WI38 (cell line): ENCODE results near the gene GOLT1B.

ENCODE experiments used
- H3K4me3 ChIP-seq: 2 replicates; pipeline ENCODE4 v1.5.1; 2011; ENCODE audit warnings: low read depth, mild to moderate bottlenecking, control low read depth, low read length
- TF ChIP-seq, protein P1 (sequence below): IDR thresholded peaks from 2 replicates; pipeline ENCODE4 v1.5.1; 2012; ENCODE audit warnings: low read depth, mild to moderate bottlenecking, control low read depth, low read length

The GOLT1B gene

DNA sequence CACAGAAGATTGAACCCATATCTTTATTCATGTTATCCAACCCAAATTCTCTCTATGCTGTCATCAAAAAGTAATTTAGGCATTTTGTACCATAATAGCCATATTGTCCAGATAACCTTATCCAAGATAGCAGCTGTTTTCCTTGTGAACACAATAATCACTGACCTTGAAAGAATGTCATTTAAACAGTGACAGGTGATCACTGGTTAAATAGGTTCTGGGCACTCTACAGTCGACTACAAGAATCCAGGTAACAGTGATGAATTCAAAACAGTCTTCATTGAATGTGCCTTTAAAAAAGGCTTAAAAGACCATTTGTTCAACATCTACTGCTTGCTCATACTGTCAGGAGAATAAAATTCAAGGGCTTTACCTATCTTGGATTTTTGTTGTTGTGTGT lies 20.0 kb downstream of the GOLT1B start:
- no peak overlapping the region for H3K4me3 ChIP-seq
- TF ChIP-seq, protein P1, sequence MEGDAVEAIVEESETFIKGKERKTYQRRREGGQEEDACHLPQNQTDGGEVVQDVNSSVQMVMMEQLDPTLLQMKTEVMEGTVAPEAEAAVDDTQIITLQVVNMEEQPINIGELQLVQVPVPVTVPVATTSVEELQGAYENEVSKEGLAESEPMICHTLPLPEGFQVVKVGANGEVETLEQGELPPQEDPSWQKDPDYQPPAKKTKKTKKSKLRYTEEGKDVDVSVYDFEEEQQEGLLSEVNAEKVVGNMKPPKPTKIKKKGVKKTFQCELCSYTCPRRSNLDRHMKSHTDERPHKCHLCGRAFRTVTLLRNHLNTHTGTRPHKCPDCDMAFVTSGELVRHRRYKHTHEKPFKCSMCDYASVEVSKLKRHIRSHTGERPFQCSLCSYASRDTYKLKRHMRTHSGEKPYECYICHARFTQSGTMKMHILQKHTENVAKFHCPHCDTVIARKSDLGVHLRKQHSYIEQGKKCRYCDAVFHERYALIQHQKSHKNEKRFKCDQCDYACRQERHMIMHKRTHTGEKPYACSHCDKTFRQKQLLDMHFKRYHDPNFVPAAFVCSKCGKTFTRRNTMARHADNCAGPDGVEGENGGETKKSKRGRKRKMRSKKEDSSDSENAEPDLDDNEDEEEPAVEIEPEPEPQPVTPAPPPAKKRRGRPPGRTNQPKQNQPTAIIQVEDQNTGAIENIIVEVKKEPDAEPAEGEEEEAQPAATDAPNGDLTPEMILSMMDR, result no peak

DNA sequence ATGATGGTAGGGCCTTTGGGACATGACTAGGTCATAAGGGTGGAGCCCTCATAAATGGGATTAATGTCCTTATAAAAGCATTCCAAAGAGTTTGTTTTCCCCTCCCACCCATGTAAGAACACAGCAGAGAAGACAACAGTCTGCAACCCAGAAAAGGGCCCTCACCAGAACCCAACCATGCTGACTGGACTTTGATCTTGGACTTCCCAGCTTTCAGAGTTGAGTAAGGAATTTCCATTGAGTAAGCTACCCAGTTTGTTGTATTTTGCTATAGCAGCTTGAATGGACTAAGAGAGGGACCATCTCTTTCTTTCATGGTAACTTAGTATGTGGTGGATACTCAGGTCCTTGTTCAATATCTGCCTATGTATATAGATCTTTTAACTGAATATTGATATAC lies 21.6 kb downstream of the GOLT1B start:
- no peak overlapping the region for H3K4me3 ChIP-seq
- TF ChIP-seq, protein P1, result no peak

DNA sequence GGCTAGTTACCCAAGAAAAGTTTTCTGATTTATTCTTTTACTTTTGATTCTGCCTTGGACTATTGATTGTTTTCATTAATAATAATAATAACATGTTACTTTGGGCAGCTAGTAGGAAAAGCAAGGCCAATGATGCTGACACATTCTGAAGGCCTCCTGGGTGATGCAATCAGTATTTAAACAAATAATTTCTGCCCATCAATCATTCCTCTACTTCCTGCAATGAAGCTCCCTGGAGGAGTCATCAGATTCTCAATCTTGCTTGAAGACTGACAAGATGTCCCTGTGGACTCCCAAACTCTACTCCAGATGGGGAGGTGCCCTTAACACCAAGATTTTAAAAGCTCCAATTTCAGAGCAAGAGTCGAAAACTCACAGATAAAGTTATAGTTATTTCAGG lies 24.5 kb downstream of the GOLT1B start, which contains the start of gene SPX:
TSS of gene SPX (plus strand) at position 244 of the 400 bp plus-strand sequence. CDS start 177 bp downstream, outside the sequence.
- TF ChIP-seq, protein P1, result no peak

DNA sequence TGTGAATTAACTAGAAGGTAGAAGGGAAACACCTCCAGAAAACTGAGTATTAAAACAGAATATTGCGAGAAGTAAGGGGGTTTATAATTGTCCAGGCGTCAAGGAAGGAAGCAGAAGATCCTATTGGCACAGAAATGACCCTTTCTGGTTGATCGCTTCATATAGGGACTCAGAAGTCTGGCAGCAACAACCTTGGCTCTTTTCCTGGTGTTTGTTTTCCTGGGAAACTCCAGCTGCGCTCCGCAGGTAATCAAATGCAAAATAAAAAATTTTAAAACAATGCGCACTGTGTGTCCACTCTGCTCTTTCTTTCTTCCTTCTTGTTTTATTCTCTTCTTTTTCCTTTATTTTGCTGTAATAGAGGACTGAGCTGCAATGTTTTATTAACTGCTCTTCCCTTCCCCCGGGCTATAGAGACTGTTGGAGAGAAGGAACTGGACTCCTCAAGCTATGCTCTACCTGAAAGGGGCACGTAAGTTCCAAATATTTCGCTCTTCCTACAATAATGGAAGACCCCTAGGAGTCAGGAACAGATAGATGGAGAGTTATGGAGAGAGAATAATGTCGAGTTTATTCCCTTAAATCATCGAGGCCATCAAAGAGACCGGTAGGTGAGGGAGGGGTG lies 25.2 kb downstream of the GOLT1B start:
- TF ChIP-seq, protein P1, result no peak

More for the DNA sequence above, 24.5 kb downstream of the GOLT1B start, which contains the start of gene SPX:
- H3K4me3 ChIP-seq, result peak within 1 kb of the TSS; percentile 57

DNA sequence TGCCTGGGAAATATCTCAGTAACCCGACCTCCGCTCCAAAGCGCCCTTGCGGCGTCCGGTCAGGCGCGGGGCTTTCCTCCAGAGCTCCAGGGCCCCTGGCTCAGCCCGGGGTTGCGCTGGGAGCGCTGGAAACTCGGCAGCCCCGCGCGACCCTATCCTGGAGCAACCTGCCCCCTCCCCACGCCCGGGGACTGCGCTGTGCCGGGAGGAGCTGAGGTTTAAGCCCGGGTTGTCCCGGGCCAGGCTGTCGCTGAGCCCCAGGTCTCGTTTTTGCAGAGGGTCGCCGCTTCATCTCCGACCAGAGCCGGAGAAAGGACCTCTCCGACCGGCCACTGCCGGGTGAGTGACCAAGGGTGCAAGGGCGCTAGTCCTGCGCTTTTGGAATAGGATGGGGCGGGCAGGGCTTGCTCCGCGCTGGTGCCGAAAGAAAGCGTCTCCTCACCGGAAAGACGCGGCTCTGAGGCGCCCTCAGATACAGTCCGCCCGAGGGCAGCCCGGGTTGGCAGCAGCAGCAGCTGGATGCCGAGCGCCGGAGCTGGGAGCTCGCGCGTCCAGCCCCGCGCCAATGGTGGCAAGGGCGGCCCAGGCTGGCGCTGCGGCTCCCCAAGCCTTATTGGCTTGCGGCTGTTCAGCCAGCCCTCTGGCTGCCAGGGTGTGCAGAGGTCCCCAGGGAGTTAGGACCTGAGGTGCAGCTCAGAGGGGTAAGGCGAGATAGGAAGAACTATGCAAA lies 26.0 kb downstream of the GOLT1B start:
- TF ChIP-seq, protein P1, result no peak
- H3K4me3 ChIP-seq, result peak overlapping the region; percentile 57

More for the DNA sequence above, 25.2 kb downstream of the GOLT1B start:
- H3K4me3 ChIP-seq, result peak overlapping the region; percentile 57

DNA sequence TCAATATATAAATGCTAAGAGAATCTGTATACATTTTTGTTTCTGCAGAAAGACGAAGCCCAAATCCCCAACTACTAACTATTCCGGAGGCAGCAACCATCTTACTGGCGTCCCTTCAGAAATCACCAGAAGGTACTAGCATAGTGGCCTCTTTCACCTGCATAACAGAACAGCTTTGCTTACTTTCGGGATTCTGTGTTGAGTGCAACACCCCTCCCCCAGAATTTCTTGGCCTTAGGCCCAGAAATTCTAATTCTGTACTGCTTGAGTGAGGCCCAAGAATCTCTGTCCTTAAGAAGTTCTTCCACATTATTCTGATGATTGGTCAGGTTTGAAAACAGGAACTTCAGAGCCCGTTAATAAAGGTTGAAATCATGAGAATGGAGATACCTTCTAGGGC lies 27.4 kb downstream of the GOLT1B start:
- H3K4me3 ChIP-seq, result no peak overlapping the region
- TF ChIP-seq, protein P1, result no peak

DNA sequence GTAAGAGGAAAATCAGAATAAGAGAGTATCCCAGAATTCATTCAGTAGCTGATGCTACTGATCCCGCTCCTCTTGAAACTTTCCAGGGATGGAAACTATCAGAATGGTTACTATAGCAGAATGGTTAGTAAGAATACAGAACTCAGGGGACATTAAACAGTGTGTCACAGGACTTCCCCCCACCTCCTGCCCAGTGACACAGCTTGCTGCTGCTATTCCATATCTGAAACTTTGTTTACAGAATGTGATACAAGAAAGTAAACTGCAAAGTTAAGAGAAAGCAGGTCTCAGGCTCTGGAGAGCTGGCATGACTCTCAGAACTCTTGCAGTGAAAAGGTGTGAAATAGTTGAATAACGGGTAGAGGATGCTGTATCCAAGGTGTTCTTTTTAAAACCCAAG lies 27.9 kb downstream of the GOLT1B start:
- TF ChIP-seq, protein P1, result no peak
- H3K4me3 ChIP-seq, result no peak overlapping the region
